ENCODE results near the gene PSME4.
"Not testable (repeated sequence)": the region's sequence is repeated elsewhere in the genome, so short reads cannot be mapped to it uniquely, and the experiment has no call there.

Gene PSME4

DNA sequence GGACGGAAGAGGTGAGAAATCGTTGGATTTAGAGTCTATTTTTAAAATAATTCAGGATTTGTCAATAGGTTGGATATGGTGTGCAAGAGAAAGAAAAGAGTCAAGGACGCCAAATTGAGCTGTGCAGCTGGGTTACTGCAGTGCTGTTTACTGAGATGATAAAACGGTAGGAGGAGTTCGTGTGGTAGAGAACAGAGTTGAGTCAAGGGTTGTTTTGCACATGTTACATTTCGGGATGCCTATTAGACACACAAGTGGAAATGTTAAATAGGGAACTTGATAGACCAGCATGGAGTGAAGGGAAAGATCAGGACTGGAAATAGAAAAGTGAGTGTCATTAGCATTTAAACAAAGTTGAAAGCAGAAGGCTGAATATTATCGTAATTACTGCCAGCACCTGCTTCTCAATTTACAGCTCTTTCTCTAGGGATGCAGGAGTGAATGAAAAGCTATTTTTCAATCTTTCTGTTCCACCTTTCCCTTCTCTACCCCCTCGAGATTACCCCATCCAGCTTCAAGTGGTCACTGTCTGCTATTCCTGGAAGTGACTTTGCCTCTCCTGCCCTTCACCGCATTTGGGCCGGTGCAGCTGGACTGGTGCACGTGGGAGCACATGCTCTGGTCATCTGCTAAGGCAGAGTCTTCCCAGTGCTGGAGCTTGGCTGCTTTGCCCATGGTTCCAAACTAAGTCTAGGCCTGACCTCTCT lies 141.4 kb downstream of the PSME4 start:
- ATAC-seq, result no peak

DNA sequence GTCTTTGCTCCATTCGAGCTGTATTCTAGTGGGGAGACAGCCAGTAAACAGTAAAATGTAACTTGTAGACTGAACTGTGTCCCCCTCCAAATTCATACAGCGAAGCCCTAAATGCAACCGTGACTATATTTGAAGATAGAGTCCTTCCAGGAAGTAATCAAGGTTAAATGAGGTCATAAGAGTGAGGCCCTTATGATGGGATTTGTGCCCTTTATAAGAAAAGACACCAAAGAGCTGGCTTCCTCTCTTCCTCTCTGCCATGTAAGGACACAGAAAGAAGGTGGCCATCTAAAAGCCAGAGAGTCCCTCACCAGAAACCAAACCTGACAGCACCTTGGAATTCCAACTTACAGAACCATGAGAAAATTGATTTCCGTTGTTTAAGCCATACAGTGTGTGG lies 142.5 kb downstream of the PSME4 start:
- no peak for ATAC-seq

DNA sequence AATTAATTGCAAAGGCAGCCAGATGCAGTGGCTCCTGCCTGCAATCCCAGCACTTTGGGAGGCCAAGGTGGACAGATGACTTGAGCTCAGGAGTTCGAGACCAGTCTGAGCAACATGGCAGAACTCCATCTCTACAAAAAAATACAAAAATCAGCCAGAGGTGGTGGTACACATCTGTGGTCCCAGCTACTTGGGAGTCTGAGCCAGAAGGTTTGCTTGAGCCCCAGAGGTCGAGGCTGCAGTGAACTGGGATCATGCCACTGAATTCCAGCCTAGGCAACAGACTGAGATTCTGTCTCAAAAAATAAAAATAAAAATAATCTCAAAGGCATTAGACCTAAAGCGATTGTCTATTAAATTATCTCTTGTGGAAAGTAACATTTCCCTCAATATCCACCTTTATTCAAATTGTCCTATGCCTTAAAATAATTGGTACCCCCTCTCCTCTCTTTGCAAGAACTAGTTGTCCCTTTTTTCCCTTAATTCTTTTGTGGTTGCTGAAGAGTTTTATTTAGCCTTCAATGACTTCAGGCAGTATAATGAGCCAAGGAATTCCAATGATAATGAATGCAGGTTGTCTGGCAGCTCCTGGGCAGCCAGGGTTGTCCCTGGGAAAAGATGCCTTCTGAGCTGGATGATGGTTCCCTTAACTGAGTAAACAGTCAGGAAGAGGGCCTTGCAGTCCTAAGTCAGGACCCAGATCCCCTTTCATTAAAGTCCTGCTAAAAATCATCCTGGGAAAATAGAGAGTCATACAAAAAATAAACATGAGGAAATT lies 143.2 kb downstream of the PSME4 start:
- no peak for ATAC-seq

DNA sequence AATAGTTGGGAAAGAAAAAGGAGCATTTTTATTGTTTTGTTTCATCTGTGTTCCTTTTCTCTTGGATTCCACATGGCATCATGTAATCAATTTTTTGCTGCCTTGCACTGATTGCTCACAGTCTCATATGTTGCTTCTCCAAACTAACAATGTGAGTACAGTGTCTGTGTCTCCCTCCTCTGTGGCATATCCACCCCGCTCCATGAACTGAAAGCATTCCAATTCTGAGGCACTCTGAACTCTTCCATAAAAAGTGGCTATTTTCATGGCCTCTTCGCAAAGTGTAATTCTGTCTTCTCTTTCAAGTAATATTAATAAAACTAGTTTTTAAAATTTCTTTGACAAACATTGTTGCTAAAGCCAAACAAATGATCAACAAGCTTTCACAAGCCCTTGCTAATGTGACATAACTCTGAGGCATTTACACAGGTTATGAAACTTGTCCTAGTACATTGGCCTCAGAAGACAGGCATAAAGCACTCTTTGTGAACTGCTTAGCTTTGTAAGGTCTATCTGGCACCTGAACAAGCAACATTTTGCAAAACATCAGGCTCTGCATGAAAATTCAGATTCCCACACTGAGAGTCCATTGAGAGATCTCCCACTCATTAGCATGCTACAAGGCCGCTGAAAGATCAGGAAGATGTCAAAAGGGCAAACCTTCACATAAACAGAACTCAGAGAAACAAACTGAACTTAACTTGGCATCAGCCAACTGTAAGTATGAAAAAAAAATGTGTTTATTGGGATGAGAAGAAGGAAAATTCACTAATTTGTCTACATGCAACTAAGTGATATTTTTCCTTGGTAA lies 144.0 kb downstream of the PSME4 start:
- no peak for ATAC-seq

DNA sequence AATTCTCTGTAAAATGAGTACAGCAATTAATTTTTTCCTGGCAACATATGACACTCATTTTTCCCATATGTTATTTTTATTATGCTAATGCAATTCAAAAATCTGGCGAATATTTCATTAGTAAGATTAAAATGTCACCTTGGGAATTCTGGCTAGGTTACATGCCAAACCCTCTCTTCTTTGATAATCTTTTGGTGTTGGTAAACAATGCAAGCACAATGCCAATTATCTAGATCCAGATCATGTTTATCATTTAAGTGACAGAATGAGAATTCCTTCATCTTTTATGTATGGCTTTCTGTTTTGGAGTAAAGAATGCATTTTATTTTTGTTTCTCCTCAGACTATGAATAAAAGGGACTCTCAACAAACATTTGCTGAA lies 144.8 kb downstream of the PSME4 start:
- ATAC-seq, result no peak

DNA sequence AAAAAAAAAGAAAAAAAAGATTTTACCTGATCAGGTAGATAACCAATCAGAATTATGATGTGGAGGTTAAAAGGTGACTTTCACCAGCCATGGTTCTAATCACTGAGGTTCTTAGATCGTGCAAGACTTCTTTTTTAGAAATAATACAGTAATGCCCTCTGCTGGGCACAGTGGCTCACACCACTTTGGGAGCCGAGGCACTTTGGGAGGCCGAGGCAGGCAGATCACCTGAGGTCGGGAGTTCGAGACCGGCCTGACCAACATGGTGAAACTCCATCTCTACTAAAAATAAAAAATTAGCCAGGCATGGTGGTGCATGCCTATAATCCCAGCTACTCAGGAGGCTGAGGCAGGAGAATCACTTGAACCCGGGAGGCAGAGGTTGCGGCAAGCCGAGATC lies 147.2 kb downstream of the PSME4 start:
- not testable (repeated sequence) for ATAC-seq

DNA sequence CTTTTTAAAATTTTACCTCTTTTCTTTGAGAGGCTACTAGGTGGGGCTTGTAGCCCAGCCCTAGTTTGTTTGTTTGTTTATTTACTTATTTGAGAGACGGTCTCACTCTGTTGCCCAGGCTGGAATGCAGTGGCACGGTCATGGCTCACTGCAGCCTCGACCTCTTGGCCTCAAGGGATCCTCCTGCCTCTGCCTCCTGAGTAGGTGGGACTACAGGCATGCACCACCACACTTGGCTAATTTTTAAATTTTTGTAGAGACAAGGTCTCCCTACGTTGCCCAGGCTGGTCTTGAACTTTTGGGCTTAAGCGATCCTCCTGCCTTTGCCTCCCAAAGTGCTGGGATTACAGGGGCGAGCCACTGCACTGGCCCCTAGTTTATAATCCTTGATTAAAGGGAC lies 149.0 kb downstream of the PSME4 start:
- ATAC-seq, result no peak

DNA sequence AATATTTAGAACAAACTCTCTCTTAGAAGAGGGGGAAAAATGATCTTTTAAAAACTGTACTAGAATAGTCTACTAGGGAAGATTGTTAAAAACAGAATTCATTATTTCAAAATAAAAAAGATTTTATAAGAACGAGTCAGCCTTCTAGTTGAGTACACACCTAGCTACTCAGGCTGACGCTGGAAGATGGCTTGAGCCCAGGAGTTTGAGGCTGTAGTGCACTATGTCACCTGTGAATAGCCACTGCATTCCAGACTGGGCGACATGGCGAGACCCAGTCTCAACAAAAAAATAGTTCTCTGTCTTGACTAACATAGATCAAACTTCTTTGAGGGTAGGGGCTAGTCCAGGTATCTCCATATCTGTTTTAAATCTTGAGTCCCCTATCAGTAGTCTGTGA lies 150.1 kb downstream of the PSME4 start:
- no peak for ATAC-seq

DNA sequence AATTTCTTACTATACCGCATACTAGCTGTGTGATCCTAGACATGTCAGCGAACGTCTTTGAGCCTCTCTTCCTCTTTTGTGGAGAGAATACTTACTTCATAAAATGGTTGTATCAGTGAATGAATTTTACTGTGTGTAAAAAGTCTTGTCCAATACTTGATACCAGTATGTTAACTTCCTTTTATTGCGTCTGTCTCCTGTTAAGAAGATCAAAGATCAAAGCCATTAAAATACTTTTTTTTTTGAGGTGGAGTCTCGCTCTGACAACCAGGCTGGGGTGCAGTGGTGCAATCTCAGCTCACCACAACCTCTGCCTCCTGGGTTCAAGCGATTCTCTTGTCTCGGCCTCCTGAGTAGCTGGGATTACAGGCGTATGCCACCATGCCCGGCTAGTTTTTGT lies 150.7 kb downstream of the PSME4 start:
- no peak for ATAC-seq

DNA sequence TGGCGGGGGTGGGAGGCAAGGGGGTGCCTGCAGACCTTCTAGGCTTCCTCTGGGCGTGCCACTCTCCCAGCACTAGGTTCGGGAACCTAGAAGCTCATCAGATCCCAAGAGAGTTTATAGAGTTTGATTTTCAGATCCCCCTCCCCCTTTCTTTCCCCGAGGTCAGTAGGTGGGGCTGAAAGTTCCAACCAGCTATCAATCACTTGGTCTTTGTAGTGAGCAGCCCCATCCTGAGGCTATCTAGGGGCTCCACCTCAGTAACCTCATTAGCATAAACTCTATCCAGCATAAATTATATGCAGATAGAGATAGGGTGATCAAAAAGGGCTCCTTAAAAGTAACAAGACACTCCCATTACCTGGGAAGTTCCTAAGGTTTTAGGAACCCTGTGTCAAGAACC lies 151.2 kb downstream of the PSME4 start:
- no peak for ATAC-seq

DNA sequence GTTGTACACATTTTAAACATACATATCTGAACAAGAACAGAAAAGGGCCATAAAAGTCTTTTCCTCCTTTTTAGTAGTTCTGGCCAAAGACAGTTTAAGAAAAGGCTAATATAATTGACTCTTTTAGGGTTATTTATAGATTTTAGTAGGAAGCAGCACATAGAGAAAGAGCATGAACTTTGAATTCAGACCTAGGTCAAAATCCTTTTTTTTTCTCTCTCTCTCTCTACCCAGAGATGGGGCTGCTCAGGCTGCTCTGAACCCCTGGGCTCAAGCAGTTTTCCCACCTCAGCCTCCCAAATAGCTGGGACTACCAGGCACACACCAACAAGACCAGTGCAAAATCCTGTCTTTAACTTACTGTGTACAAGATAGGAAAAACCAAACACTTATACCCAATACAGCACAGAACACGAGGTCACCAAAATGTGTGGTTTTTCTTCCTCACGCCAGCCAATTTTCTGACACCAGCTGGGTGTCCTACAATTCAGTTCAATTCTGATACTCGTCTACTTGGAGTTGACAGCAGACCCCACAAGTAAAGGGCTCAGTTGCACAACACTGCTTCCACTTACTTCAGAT lies 151.8 kb downstream of the PSME4 start:
- ATAC-seq, result no peak

Data from activated CD4-positive, CD25-positive, alpha-beta regulatory T cell treated with anti-CD3 and anti-CD28 coated beads, Interleukin-2, amount 50 U/mL, for 24 hours (primary cell).